K562 (cell line): ENCODE results near the gene CBFA2T2.

ENCODE experiments used
- ATF2 ChIP-seq: sonication (generic); formaldehyde crosslinking; IDR thresholded peaks from 2 replicates; pipeline ENCODE4 v1.8.1; 2022; ENCODE audit warnings: missing genetic modification reagents
- EHMT2 ChIP-seq: fragments of 450-650 bp; IDR thresholded peaks from 2 replicates; pipeline ENCODE4 v1.6.1; 2018; ENCODE audit warnings: antibody characterized with exemption
- POLR2A ChIP-seq: fragments of 450-650 bp; conservative IDR thresholded peaks from 2 replicates; pipeline ENCODE4 v1.6.1; 2016
- PRDM10 ChIP-seq: fragments of 450-650 bp; IDR thresholded peaks from 2 replicates; pipeline ENCODE4 v1.6.1; 2018; ENCODE audit not compliant: partially characterized antibody
- RAD51 ChIP-seq: fragments of 450-650 bp; IDR thresholded peaks from 2 replicates; pipeline ENCODE4 v1.7.1; 2016; ENCODE audit warnings: low read depth, mild to moderate bottlenecking, borderline replicate concordance
- SAP30 ChIP-seq: fragments of 200-600 bp; sonication (generic); IDR thresholded peaks from 2 replicates; pipeline ENCODE4 v1.6.1; 2012; ENCODE audit warnings: borderline replicate concordance, low read depth, mild to moderate bottlenecking, moderate library complexity, low read length, control low read depth, inconsistent platforms; ENCODE audit not compliant: insufficient read depth, poor library complexity, severe bottlenecking
- TFE3 ChIP-seq: fragments of 450-650 bp; formaldehyde crosslinking; IDR thresholded peaks from 2 replicates; pipeline ENCODE4 v1.4.0; 2020; ENCODE audit warnings: mild to moderate bottlenecking, mixed read lengths

GRCh38 chr20:33657704-33658095 is 167.8 kb downstream of the CBFA2T2 start:
- TF ChIP-seq POLR2A (no peak), PRDM10 (no peak), EHMT2 (no peak), SAP30 (no peak), RAD51 (no peak), ATF2 (CRISPR knock-in tag) (no peak), TFE3 (no peak)
